Renal cortex interstitium (tissue), 11 donors: ENCODE measurements around the gene FBXO42. TPM values are rescaled to one million over a fixed set of nuclear protein-coding genes. Genes with fewer than 3 reads are reported as not detected.
"Not testable (repeated sequence)": the region's sequence is repeated elsewhere in the genome, so short reads cannot be mapped to it uniquely, and the experiment has no call there.

ENCODE experiments used
- DNase-seq, 11 donors: peaks; one replicate each; pipeline ENCODE4 v3.0.0-alpha.2; 2013; ENCODE audit warnings: low read depth in 9 of 11, low spot score in 4 of 11; ENCODE audit errors: extremely low read depth in 1 of 11
- polyA plus RNA-seq, 3 donors: library from polyadenylated mRNA; unstranded; fragments of 120-200 nt; gene quantifications; one replicate each; pipeline ENCODE4 v1.2.1, GENCODE V29; 2013; ENCODE audit not compliant: insufficient read length in 3 of 3

Gene FBXO42
- polyA plus RNA-seq, 3 donors: 18.3 to 22.1 (median 21.5) TPM

DNA sequence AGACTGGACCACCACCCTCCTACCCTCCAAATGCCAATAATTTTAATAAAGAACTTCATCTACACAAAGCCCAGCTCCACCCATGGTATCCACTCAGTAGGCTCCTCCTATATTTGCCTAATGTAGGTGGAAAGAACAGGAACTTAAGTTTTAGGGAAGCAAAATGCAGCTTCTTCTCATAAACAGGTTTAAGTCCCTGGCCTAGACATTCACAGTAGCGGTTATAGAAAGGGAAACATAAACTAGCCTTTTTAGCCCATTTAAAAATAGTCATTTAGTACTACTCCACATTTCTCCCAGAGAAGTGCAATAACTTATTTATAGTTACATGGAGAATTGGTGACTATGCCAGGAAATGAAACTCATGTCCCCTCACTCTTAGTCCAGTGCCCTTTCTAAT, 58.7 kb downstream of the FBXO42 start:
- DNase-seq: no peak

DNA sequence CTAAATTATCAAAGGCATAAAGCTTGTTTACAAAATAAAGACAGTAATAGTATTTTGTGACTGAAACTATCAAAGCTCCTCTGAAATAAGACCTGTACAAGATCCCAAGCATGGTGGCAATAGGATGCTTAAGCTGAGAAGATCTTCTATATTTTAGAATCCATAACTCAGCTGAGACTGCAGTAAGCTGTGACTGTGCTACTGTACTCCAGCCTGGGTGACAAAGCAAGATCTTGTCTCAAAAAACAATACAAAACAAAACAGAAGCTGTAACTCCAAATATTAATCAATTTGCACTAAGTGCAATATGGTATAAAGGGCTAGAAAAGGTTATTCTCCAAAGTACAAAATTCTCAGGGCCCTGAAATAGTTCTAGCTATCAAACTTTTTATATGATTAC, 59.5 kb downstream of the FBXO42 start:
- no peak for DNase-seq

DNA sequence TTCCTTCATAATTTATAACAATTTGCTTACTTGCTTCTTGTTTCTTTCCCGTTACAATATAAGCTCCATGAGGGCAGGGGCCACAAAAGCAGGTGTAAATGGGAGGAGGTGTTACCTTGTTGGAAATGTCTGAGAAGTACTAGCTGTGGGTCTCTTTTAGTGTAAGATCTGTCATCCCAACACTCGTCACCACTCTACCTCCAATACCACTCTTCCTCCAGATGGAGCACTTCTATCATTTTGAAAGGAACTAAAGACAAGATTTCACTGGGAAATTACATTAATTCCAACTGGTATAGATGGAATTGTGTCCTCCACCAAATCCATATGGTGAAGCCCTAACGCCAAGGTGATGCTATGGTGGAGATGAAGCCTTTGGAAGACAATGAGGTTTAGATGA, 62.3 kb downstream of the FBXO42 start:
- no peak for DNase-seq

DNA sequence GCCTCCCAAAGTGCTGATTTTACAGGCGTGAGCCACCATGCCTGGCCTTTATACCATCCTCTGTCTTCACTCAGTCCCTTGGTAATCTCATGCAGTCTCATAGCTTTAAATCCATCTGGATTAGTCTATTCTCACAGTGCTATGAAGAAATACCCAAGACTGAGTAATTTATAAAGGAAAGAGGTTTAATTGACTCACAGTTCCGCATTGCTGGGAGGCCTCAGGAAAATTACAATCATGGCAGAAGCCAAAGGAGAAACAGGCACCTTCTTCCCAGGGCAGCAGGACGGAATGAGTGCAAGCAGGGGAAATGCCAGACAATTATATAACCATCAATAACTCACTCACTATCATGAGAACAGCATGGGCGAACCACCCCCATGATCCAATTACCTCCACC, 66.2 kb downstream of the FBXO42 start:
- no peak for DNase-seq

DNA sequence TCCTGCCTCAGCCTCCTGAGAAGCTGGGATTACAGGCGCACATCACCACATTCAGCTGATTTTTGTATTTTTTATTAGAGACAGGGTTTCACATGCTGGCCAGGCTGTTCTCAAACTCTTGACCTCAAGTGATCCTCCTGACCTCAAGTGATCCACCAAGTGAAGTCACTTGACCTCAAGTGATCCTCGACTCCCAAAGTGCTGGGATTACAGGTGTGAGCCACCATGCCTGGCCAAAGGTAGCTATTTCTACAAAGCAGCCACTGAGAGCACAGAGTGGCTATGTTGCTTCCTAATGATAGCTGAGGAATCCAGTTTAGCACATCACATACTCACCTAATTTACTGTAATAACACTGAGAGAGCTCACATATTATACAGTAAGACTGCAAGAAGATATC, 70.5 kb downstream of the FBXO42 start:
- no peak for DNase-seq

DNA sequence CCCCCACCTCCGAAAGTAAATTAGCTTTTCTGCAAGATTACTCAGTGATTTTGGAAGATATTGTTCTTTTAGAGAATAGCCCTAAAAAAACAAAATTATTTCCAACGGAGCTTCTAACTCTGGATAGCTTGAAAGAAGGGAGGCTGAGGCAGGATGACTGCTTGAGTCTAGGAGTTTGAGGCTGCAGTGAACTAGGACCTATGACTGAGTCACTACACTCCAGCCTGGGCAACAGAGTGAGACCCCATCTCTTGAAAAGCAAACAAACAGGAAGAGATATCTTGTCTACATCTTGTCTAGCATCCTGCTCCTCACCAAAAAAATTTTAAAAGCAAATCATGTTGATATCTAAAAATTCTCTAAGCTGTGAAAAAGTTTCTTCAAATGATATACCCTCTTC, 73.1 kb downstream of the FBXO42 start:
- DNase-seq: no peak

DNA sequence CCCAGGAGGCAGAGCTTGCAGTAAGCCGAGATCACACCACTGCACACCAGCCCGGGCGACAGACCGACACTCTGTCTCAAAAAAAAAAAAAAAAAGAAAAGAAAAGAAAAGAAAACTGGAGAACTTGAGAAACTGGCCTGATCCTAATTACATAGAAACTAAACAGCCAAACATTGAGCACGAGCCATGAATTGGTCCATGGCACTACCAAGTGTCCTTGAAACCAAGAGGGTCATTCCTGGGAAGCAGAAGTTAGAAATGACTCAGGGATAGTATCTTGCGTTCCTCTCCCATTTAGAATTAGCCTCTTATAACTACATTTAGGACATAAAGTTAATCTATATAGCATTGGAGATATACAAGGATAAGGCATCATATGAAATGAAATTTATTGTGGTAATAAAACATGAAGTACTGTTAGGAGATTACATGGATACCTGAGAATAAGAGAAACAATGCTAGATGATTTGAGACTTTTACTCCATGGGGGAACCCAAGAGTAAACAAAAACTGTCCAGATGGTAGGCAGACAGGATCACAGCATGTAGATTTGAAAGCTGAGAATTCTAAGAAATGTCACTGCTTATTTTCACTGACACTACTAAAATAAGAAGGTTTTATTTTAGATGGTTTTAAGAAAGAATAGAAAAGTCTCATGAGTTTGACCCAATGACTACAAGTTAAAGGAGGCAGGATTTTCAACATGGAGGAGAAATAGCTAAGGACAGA, 75.8 kb downstream of the FBXO42 start:
- DNase-seq: peak in 1 of 11 donors; percentile 5

DNA sequence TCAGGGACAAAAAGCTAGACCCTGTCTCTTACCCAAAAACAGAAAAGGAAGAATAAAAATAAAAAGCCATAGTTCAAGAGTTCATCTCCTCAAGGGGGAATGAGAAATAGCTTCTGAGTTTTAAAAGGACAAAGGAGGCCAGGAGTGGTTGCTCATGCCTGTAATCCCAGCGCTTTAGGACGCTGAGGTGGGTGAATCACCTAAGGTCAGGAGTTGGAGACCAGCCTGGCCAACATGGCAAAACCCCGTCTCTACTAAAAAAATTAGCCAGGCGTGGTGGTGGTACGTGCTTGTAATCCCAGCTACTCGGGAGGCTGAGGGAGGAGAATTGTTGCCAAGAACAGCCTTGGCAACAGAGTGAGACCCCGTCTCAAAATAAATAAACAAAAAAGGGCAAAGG, 76.7 kb downstream of the FBXO42 start:
- no peak for DNase-seq

DNA sequence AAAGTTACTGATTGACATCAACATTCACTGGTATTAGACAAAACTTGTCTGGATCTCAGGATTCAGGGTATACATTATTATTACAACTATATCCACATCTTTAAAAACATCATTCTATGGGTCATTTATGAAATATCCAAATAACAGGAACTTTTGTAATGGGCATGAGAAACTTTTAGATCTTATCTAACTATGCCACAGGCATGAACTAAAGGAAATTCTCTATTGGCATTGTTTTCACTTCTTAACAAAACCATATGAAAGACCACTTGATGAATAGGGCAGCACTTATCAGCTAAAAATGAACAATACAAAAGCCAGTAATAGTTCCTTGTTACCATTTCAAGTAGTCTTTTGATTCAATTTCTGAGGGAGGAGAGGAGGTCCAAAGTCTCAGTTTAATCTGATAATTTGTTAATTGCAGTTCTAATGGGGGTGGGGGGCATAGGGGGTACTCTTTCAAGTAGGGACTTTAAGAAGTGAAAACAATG, 84.5 kb downstream of the FBXO42 start:
- no peak for DNase-seq

DNA sequence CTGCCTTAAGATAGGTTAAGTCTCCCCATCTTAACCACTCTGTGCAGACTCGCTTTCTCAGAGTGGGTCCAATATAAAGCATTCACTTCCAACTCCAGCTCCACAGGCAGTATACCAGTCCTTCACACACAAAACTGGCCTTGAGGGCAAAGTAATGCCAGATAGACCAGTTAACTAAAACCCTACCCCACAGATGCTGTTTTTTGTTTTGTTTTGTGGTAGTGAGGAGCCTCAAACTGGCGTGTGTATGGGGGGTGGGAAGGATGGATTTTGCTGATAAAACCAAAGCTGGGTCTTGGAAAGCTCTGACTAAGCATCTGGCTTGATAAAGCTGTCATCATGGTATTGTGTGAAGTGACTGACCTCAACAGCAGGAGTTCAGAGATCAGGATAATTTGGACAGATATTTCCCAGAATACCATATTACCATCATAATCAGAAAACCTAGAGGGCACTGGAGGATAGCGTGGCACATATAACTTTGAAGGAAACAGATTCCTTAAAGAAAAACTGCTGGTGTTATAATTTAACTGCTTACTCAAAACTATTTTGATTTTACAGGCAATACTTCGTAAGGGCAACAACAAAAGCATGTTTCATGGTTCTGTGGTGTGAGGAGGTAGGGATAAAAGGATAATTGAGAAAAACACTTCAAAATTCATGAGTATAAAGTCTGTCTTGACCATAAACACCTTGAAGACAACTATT, 85.7 kb downstream of the FBXO42 start:
- no peak for DNase-seq

DNA sequence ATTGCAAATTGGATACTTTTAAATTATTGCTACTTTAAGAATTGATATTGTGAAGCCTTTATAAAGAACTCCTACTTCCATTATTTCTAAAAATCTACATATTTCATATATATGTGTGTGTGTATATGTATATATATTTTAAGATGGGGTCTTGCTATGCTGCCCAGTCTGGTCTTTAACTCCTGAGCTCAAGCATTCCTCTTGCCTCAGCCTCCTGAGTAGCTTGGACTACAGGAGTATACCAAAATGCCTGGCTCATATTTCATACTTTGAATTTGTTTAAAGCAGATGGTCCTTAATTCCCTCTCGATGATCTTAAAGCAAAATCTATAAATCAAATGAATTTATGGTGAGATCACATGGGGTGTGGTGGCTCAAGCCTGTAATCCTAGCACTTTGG, 90.2 kb downstream of the FBXO42 start:
- DNase-seq: no peak

DNA sequence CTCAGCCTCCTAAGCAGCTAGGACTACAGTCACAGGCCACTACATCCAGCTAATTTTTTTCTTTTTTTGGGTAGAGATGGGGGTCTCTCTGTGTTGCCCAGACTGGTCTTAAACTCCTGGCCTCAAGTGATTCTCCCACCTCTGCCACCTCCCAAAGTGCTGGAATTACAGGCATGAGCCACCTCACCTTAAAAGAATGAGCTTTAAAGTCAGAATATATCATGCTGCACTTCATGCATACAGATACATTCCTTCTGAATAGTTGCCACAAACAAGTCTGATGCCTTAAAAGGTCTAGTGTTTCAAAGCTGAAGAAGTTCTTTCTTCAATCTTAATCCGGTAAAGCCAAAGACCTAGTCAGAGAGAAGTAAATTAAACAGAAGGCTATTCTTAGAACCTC, 91.5 kb downstream of the FBXO42 start:
- DNase-seq: no peak

DNA sequence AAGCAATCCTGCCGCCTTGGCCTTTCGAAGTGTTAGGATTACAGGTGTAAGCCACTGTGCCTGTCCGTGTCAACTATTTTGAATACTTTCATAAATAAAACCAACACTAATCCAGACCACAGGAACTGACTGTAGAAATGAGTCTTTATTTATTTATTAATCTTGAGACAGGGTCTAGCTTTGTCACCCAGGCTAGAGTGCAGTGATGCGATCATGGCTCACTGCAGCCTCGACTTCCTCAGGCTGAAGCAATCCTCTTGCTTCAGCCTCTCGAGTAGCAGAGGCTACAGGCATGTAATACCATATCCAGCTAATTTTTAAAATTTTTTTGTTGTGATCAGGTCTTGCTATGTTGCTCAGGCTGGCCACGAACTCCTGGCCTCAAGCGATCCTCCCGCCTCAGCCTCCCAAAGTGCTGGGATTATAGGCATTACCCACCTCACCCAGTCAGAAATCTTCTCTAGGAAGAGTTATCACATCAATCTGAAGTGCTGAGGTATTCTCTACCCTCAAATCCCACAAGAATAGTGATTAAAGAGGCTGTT, 93.6 kb downstream of the FBXO42 start:
- no peak for DNase-seq

DNA sequence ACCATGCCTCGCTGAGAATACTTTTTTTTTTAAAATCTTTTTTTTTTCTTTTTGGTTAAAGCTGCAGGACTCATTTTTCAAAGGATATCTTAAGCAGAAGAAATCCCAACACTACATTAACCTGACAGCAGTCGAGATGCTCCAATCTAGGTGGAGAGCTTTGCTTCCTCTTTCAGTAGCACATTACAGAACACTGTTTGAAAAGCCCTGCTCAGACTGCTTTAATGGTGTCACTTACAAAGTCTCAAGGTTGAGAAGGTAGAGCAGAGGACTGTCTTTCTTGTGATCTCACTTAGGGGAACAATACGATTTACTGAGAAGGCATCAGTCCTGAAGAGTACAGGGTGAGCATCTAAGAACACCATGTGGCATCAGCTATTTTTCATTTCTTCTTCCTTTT, 94.3 kb downstream of the FBXO42 start:
- no peak for DNase-seq

DNA sequence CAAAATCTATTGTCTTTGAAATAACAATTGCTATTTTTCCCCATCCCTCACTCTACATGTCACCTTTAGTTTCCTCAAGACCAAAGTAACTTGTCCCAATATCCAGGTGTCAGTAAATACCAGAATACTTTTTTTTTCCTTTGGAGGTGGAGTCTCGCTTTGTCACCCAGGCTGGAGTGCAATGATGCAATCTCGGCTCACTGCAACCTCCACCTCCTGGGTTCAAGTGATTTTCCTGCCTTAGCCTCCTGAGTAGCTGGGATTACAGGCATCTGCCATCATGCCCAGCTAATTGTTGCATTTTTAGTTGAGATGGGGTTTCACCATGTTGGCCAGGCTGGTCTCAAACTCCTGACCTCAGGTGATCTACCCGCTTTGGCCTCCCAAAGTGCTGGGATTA, 94.7 kb downstream of the FBXO42 start:
- not testable (repeated sequence) for DNase-seq

DNA sequence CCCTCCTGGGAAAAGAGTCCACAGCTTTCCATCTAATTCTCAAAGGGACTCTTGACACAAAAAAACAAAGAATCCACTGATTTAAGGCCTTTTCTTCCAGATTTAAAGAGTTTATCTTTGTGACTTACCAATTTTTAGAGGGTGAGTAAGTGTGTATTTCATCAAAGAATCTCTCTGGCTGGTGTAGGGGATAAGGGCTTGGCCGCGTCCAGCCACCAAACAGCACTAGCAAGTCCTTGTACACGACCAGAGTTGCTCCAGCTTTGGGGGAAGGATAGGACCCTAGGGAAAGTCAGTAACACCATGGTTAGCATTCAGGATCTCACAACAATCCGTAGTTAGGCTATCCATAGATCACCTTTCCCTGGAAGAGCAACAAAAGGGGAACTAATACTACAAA, 95.8 kb downstream of the FBXO42 start:
- DNase-seq: no peak

DNA sequence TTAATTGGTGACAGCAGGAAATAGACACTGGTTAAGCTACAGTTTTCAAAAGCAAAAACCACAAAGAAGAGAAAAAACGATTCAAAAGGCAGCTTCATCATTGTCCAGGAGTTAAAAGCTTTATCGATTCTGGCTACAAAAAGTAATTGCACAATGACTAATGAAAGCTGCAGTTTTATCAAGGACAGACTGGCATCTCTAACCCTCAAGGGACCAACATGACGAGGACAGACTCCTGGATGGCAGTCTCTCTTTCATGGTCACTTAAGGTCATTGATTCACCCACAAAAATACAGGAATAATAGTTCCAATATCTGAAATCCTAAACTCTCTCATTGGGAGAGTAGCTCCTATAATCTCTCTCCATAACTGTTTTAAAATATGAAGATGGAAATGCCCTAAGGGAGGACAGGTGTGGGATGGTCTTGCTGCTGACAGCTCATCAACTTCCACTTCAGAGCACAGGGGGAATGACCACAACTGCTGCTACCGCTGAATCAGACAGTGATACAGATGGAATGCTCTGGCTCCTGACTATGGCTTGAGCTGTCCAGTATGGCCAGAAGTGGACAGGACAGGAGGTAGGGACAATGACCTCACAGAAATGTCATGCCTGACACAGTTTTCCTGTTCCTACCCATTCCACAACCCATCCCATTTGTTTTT, 97.9 kb downstream of the FBXO42 start:
- no peak for DNase-seq

DNA sequence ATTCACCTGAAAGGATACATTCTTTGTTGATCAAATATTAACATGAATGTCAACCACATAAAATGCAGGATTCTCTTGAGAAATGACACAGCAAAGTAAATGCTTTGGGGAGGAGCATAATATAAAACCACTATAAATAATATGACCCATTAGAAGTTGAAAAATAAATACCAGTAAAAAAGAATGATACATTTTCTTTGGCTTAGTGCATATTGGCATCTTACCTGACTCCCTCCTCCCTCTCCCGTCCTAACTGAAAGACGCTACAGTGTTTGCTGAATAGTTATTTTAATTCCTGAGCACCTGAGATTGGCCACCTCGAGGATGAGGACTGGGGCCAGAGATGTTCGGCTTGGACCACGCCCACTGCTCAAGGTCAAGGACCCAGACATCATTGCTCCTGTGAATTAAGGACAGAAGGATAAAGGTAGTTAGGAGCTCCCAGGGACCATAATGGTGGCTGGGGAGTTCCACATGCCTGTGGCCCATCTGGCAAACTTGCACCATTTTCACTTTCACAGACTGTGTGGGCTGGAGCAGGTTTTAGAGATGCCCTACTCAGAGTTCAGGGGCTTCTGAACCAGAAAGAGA, 98.9 kb downstream of the FBXO42 start:
- DNase-seq: no peak

DNA sequence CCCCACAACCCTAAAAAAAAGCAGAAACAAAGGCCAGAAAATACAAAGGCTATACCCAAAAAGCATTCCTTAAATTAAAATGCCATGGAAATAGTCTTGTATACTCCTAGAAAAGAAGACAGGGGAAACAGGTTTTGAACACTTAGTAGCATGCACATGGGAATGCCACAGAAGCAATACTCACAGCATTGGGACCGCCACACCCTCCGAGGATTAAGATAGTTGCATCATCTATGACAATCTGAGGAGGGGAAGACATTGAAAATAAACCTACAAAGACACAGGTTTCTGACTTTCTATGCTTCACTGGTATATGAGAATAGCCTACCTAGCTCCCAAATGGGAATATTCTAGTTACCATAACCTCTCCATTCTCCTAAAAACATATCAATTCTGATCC, 99.4 kb downstream of the FBXO42 start:
- no peak for DNase-seq

DNA sequence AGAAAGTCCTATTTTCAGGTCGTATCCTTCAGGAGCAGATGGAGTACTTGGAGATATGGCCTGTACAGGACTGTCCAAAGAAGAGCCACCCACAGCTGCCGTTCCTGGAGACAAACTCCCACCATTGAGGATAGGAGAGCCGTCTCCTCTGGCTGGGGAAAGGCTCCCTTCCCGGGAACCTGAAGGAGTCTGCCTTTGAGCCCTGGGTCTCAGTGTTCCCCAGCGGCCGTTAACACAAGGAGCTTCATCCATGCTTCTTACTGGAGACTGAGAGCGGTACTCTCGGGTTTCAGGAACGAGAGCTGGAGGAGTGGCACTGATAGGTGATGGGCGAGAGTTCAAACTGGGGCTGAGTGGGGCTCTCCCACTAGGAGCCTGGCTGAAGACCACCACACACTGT, 100.9 kb downstream of the FBXO42 start:
- no peak for DNase-seq
